Panc1 (cell line): ENCODE results near the gene TKT.

Source experiments
- CTCF ChIP-seq: fragments of 450-650 bp; IDR thresholded peaks from 2 replicates; pipeline ENCODE4 v1.5.1; 2017; ENCODE audit warnings: mild to moderate bottlenecking
- POLR2AphosphoS5 ChIP-seq: IDR thresholded peaks from 2 replicates; pipeline ENCODE4 v1.6.1; 2012; ENCODE audit warnings: mild to moderate bottlenecking, low read depth, low read length, moderate library complexity
- REST ChIP-seq, 2 experiments: IDR thresholded peaks; 2 replicates each; pipeline ENCODE4 v1.6.1; 2011 to 2012; ENCODE audit warnings: low read depth in 2 of 2, control low read depth in 1 of 2, low read length in 1 of 2, mild to moderate bottlenecking in 1 of 2, moderate library complexity in 1 of 2; ENCODE audit not compliant: insufficient read depth in 1 of 2
- SIN3A ChIP-seq: IDR thresholded peaks from 2 replicates; pipeline ENCODE4 v1.6.1; 2012; ENCODE audit warnings: low read depth, mild to moderate bottlenecking, low read length, moderate library complexity, borderline replicate concordance; ENCODE audit not compliant: insufficient read depth

GRCh38 chr3:53199834-53200233, 56.0 kb downstream of the TKT start:
- TF ChIP-seq CTCF (no peak; the same call in 1 of the 2 replicates), REST (IDR thresholded peaks at IDR 0.05; ENCODE audit: insufficient read depth in 1 of 2, low read depth in 2 of 2, low read length in 1 of 2) (no peak), SIN3A (no peak), POLR2AphosphoS5 (no peak)
